Lower lobe of right lung (tissue), 2 donors: ENCODE measurements around the gene ACP6. TPM values are rescaled to one million over a fixed set of nuclear protein-coding genes. Genes with fewer than 3 reads are reported as not detected.

Experiments used
- ATAC-seq, 2 donors: fragments of 200-7000 bp; cut with Tn5 transposase; one replicate each; pipeline ENCODE4 v1.9.1; 2020 to 2022; ENCODE audit warnings: mild to moderate bottlenecking in 2 of 2, moderate library complexity in 2 of 2
- DNase-seq: peaks from one replicate; pipeline ENCODE4 v3.0.0-alpha.2; 2020
- H3K27ac ChIP-seq: fragments of 200-600 bp; one replicate; pipeline ENCODE4 v1.8.0; 2022
- H3K27me3 ChIP-seq: fragments of 200-600 bp; one replicate; pipeline ENCODE4 v1.8.0; 2022; ENCODE audit warnings: low read depth
- H3K36me3 ChIP-seq: fragments of 200-600 bp; one replicate; pipeline ENCODE4 v1.8.0; 2022; ENCODE audit warnings: mild to moderate bottlenecking
- H3K4me1 ChIP-seq: fragments of 200-600 bp; one replicate; pipeline ENCODE4 v1.8.0; 2022
- H3K4me3 ChIP-seq: fragments of 200-600 bp; one replicate; pipeline ENCODE4 v1.8.0; 2022; ENCODE audit warnings: mild to moderate bottlenecking
- H3K9me3 ChIP-seq: fragments of 200-600 bp; one replicate; pipeline ENCODE4 v1.8.0; 2022
- intact Hi-C: fragments of 100-400 bp; cut with DNase I; formaldehyde crosslinking; loops from one replicate; pipeline ENCODE4 v1.11.0; 2022
- total RNA-seq: library from RNA; stranded (reverse); fragmentation: NEBNext Ultra II Directional; extraction: Animal tissue kit (Norgen Biotek cat#: 25700); gene quantifications from one replicate; pipeline ENCODE4 v1.2.1, GENCODE V29; 2021
- TF ChIP-seq, protein P1 (sequence below): fragments of 200-600 bp; IDR thresholded peaks from one replicate; pipeline ENCODE4 v1.8.0; 2022; ENCODE audit warnings: antibody characterized with exemption, mild to moderate bottlenecking
- donor health status: DM: no; HTN: yes; CAD: no; lungs with severe emphysema.

Gene ACP6
- total RNA-seq, 1 donor from 2014 or later: 16.4 TPM

DNA sequence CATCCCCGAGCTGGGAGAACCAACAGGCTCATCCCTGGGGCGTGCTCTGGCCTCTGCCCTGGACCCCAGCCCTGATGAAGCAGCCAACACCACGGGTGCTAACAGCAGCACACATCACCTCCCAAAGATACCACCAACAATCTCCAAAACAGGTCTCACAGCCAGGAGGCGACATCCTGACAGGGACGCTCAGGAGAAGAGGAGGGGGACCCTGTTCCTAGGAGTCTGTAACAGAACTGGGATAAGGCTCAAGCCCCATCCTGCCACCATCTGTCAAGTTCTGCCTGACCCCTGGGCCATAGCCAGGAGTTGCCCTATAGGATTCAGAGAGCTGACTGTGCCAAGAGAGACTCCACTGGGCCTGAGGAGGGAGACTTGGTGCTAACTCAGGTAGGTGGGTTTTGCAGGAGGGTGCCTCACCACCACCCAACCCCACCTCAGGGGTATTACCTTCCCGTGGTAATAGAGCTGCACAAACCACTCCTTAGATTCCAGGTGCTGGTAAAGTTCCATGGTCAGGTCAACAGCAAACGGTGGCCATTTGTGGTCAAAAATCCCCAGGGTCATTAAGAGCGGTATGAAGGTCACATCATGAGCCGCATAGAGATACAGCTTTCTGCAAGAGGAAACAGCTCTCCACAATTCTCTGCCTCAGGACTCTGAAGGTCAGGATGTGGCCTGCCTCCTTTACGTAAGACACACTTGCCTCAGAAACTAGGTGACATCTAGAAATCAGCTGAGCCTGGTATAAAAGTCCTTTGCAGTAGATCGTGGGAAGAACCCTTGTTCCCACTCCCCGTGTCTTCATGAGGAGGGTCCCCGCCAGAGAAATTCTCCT lies 22.3 kb downstream of the ACP6 start:
- no peaks in the 10 kb centered on the region for H3K9me3 ChIP-seq
- TF ChIP-seq, protein P1, sequence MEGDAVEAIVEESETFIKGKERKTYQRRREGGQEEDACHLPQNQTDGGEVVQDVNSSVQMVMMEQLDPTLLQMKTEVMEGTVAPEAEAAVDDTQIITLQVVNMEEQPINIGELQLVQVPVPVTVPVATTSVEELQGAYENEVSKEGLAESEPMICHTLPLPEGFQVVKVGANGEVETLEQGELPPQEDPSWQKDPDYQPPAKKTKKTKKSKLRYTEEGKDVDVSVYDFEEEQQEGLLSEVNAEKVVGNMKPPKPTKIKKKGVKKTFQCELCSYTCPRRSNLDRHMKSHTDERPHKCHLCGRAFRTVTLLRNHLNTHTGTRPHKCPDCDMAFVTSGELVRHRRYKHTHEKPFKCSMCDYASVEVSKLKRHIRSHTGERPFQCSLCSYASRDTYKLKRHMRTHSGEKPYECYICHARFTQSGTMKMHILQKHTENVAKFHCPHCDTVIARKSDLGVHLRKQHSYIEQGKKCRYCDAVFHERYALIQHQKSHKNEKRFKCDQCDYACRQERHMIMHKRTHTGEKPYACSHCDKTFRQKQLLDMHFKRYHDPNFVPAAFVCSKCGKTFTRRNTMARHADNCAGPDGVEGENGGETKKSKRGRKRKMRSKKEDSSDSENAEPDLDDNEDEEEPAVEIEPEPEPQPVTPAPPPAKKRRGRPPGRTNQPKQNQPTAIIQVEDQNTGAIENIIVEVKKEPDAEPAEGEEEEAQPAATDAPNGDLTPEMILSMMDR: no peak
- no peak for DNase-seq
- no peaks in the 10 kb centered on the region for H3K27me3 ChIP-seq
- intact Hi-C loops: no loop called here
- no peak overlapping the region for H3K4me3 ChIP-seq
- H3K4me1 ChIP-seq: no peaks in the 10 kb centered on the region
- H3K36me3 ChIP-seq: peaks cover 66% of the 10 kb centered on the region
- peak overlapping the region; percentile 4 for H3K27ac ChIP-seq
- peak in 1 of 2 donors; percentile 42 for ATAC-seq

DNA sequence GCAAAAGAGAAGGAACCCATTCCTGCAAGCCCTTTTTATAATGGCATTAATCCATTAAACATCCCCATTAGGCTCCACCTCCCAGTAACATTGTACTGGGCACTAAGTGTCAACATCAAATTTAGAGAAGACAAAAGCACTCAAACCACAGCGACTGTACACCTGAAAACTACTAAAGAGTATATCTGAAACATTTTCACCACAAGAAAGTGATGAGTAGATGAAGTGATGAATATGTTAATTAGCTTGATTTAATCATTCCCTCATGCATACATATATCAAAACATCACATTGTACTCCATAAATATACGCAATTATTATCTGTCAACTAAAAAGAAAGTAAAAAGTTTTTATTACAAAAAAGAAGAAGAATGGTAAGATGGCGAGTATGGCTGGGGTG lies 26.4 kb downstream of the ACP6 start:
- no peaks in the 10 kb centered on the region for H3K27me3 ChIP-seq
- H3K36me3 ChIP-seq: peaks cover 30% of the 10 kb centered on the region
- no peak overlapping the region for H3K27ac ChIP-seq
- intact Hi-C loops: no loop called here
- H3K9me3 ChIP-seq: no peaks in the 10 kb centered on the region
- no peak overlapping the region for H3K4me3 ChIP-seq
- H3K4me1 ChIP-seq: peaks cover 9% of the 10 kb centered on the region
- DNase-seq (no peak), ATAC-seq (no peak)
- TF ChIP-seq, protein P1: no peak

- H3K27me3 ChIP-seq: no peaks in the 10 kb centered on the region
- ATAC-seq (peak; percentile 80 to 83), DNase-seq (no peak)
- intact Hi-C loops: no loop called here
- H3K9me3 ChIP-seq: no peaks in the 10 kb centered on the region
- H3K4me3 ChIP-seq: no peak overlapping the region
- no peak overlapping the region for H3K27ac ChIP-seq
- peaks cover 12% of the 10 kb centered on the region for H3K36me3 ChIP-seq
- TF ChIP-seq, protein P1: peak; percentile 87
- peaks cover 9% of the 10 kb centered on the region for H3K4me1 ChIP-seq
Measured at GRCh38 chr1:147641695-147642592, 28.4 kb downstream of the ACP6 start.

- peak; percentile 12 to 16 for ATAC-seq
- TF ChIP-seq, protein P1: no peak
- no peak for DNase-seq
Measured at GRCh38 chr1:147641291-147641690, 29.0 kb downstream of the ACP6 start.

GRCh38 chr1:147640553-147641165 lies 29.7 kb downstream of the ACP6 start:
- DNase-seq (peak; percentile 80), ATAC-seq (peak; percentile 96 to 97)
- TF ChIP-seq, protein P1: peak; percentile 83
- intact Hi-C loops: no loop called here
- H3K4me1 ChIP-seq: peaks cover 9% of the 10 kb centered on the region
- peaks cover 5% of the 10 kb centered on the region for H3K36me3 ChIP-seq
- no peaks in the 10 kb centered on the region for H3K27me3 ChIP-seq
- H3K27ac ChIP-seq: no peak overlapping the region
- no peaks in the 10 kb centered on the region for H3K9me3 ChIP-seq
- H3K4me3 ChIP-seq: no peak overlapping the region

More at GRCh38 chr1:147641291-147641690, 29.0 kb downstream of the ACP6 start:
- Histone ChIP-seq H3K27me3 (no peaks in the 10 kb centered on the region), H3K9me3 (no peaks in the 10 kb centered on the region), H3K27ac (no peak overlapping the region), H3K4me3 (no peak overlapping the region), H3K4me1 (peaks cover 9% of the 10 kb centered on the region), H3K36me3 (peaks cover 6% of the 10 kb centered on the region)
- intact Hi-C loops: no loop called here
